Activated CD4-positive, alpha-beta T cell treated with anti-CD3 and anti-CD28 coated beads, Interleukin-2, amount 10 ng/mL, durations not matched to agents 7 days and 5 days (primary cell): ENCODE results near the gene ACIN1. TPM values are rescaled to one million over a fixed set of nuclear protein-coding genes. Genes with fewer than 3 reads are reported as not detected.

Source experiments
- CTCF ChIA-PET: fragments of 350-600 bp; sonication (Branson Sonifier 250); formaldehyde crosslinking; loops from one replicate; lab custom pipeline; 2021; ENCODE audit warnings: antibody characterized with exemption; lab: Charles Lee
- POLR2A ChIA-PET: fragments of 350-600 bp; sonication (Branson Sonifier 250); formaldehyde crosslinking; loops from one replicate; lab custom pipeline; 2021; ENCODE audit warnings: antibody characterized with exemption; lab: Charles Lee
- DNase-seq: peaks from one replicate; pipeline ENCODE4 v3.0.0-alpha.2; 2020
- H3K27ac Mint-ChIP-seq: one replicate; pipeline ENCODE4 v1.8.0; 2021; ENCODE audit warnings: mild to moderate bottlenecking, moderate library complexity, mixed read lengths
- H3K27me3 Mint-ChIP-seq: one replicate; pipeline ENCODE4 v1.8.0; 2021; ENCODE audit warnings: mixed read lengths
- H3K36me3 Mint-ChIP-seq: one replicate; pipeline ENCODE4 v1.8.0; 2021; ENCODE audit warnings: low read depth, mixed read lengths
- H3K4me1 Mint-ChIP-seq: one replicate; pipeline ENCODE4 v1.8.0; 2021; ENCODE audit warnings: mixed read lengths
- H3K4me3 Mint-ChIP-seq: one replicate; pipeline ENCODE4 v1.8.0; 2021; ENCODE audit warnings: mild to moderate bottlenecking, moderate library complexity, mixed read lengths
- H3K9me3 Mint-ChIP-seq: one replicate; pipeline ENCODE4 v1.8.0; 2021; ENCODE audit warnings: mixed read lengths
- total RNA-seq, 2 experiments: library from RNA; stranded (reverse); gene quantifications; one replicate each; pipeline ENCODE4 v1.2.3, GENCODE V29; 2021

Gene ACIN1
- total RNA-seq, 2 experiments from 2014 or later, result 202 to 221 TPM

GRCh38 chr14:23040100-23040499 is 54.8 kb downstream of the ACIN1 start:
- no peaks in the 10 kb centered on the region for H3K9me3 Mint-ChIP-seq
- no peak overlapping the region for H3K4me3 Mint-ChIP-seq
- H3K27me3 Mint-ChIP-seq, result no peaks in the 10 kb centered on the region
- POLR2A ChIA-PET, result no interaction called here
- DNase-seq, result no peak
- CTCF ChIA-PET, result interaction anchor here (0.6 to 3.0 kb wide), 5 partner anchors 15 to 137 kb away, joined by 3 to 10 read pairs (median 4); partner anchors contain the start of gene CDH24
- H3K27ac Mint-ChIP-seq, result no peak overlapping the region
- peaks cover 11% of the 10 kb centered on the region for H3K4me1 Mint-ChIP-seq
- H3K36me3 Mint-ChIP-seq, result no peaks in the 10 kb centered on the region

- Mint-ChIP-seq H3K9me3 (no peaks in the 10 kb centered on the region), H3K4me3 (peak overlapping the region; percentile 93), H3K36me3 (peaks cover 26% of the 10 kb centered on the region), H3K27ac (peak overlapping the region; percentile 98), H3K4me1 (peaks cover 34% of the 10 kb centered on the region), H3K27me3 (no peaks in the 10 kb centered on the region)
- CTCF ChIA-PET, result interaction anchor here (0.6 to 2.5 kb wide), 5 partner anchors 15 to 229 kb away, joined by 3 to 20 read pairs (median 3); partner anchors contain the start of gene CDH24
- POLR2A ChIA-PET, result no interaction called here
- DNase-seq, result no peak
Measured at GRCh38 chr14:23035303-23036144, 59.4 kb downstream of the ACIN1 start.

GRCh38 chr14:23034498-23035302 is 60.2 kb downstream of the ACIN1 start, which contains the start of gene PSMB5:
PSMB5 (minus strand) TSS chr14:23034900; CDS start chr14:23034881, 19 bp downstream.
- H3K9me3 Mint-ChIP-seq, result no peaks in the 10 kb centered on the region
- peaks cover 26% of the 10 kb centered on the region for H3K36me3 Mint-ChIP-seq
- DNase-seq, result peak; percentile 95
- CTCF ChIA-PET, result interaction anchor here (0.6 to 2.5 kb wide), 9 partner anchors 12 to 1211 kb away, joined by 3 to 20 read pairs (median 5); partner anchors contain the start of gene CDH24
- H3K4me3 Mint-ChIP-seq, result peak within 1 kb of the TSS; percentile 93
- peak within 1 kb of the TSS; percentile 98 for H3K27ac Mint-ChIP-seq
- peaks cover 34% of the 10 kb centered on the region for H3K4me1 Mint-ChIP-seq
- POLR2A ChIA-PET, result no interaction called here
- H3K27me3 Mint-ChIP-seq, result no peaks in the 10 kb centered on the region

DNA sequence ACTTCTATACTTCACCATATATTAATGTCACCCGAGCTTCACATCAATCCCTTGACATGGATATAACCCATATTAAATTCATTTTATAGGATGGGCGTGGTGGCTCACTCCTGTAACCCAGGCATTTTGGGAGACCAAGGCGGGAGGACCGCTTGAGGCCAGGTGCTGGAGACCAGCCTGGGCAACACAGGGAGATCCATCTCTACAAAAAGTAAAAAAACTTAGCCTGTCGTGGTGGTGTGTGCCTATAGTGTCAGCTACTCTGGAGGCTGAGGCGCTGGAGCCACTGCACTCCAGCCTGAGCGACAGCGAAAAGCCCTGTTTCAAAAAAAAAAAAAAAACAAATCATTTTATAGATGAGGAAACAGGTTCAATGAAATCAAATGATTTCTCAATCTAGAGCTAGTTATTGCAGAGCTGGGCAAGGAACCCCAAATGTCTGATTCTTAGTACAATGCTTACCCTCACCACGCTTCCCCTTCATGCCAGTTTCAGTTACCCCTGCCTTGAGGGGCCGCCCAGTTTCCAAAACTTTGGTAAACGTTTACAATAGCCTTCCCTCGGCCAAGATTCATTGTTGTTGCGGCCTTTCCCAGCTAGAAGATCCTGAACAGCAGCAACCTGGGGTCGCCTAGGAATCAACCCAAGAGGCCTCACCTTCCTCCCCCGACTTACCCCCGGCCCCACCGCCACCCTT is 61.0 kb downstream of the ACIN1 start:
- ChIA-PET CTCF (interaction anchor here (0.6 to 2.5 kb wide), 13 partner anchors 11 to 1211 kb away, joined by 3 to 20 read pairs (median 4); partner anchors contain the start of gene CDH24), POLR2A (no interaction called here)
- peak overlapping the region; percentile 98 for H3K27ac Mint-ChIP-seq
- no peaks in the 10 kb centered on the region for H3K9me3 Mint-ChIP-seq
- H3K4me3 Mint-ChIP-seq, result peak overlapping the region; percentile 93
- H3K4me1 Mint-ChIP-seq, result peaks cover 40% of the 10 kb centered on the region
- H3K36me3 Mint-ChIP-seq, result peaks cover 31% of the 10 kb centered on the region
- no peaks in the 10 kb centered on the region for H3K27me3 Mint-ChIP-seq
- DNase-seq, result no peak

- ChIA-PET POLR2A (no interaction called here), CTCF (interaction anchor here (0.6 to 2.5 kb wide), 8 partner anchors 11 to 118 kb away, joined by 3 to 20 read pairs (median 4); partner anchors contain the start of gene CDH24)
- Mint-ChIP-seq H3K36me3 (peaks cover 35% of the 10 kb centered on the region), H3K27me3 (no peaks in the 10 kb centered on the region), H3K4me1 (peaks cover 45% of the 10 kb centered on the region), H3K27ac (peak overlapping the region; percentile 98), H3K9me3 (no peaks in the 10 kb centered on the region), H3K4me3 (peak overlapping the region; percentile 93)
- DNase-seq, result no peak
Measured at GRCh38 chr14:23033251-23033727, 61.6 kb downstream of the ACIN1 start.

DNA sequence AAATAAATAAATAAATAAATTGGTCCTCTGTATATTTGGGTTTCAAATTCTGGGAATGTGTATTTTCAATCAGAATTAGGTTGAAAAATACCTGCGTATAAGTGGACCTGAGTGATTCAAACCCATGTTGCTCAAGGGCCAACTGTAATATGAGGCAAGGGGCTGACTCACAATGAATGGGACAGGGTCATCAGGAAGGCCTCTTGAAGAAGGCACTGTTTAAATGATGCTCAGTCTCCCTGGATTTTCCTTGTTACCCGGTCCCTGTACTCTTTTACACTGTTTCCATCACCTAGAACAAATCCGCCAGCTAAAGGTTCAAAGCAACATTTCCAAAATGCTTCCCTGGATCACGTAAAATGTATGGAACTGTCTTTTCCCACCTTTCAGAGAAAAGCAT is 64.0 kb downstream of the ACIN1 start:
- Mint-ChIP-seq H3K27me3 (no peaks in the 10 kb centered on the region), H3K27ac (peak overlapping the region; percentile 66), H3K36me3 (peaks cover 44% of the 10 kb centered on the region), H3K4me3 (no peak overlapping the region), H3K9me3 (no peaks in the 10 kb centered on the region), H3K4me1 (peaks cover 50% of the 10 kb centered on the region)
- ChIA-PET CTCF (interaction anchor here (0.8 to 4.8 kb wide), 6 partner anchors 11 to 461 kb away, joined by 3 to 18 read pairs (median 4); partner anchors contain the start of gene ACIN1), POLR2A (no interaction called here)
- DNase-seq, result no peak

- Mint-ChIP-seq H3K4me3 (no peak overlapping the region), H3K36me3 (peaks cover 56% of the 10 kb centered on the region), H3K9me3 (no peaks in the 10 kb centered on the region), H3K4me1 (peaks cover 54% of the 10 kb centered on the region), H3K27me3 (no peaks in the 10 kb centered on the region), H3K27ac (peak overlapping the region; percentile 73)
- DNase-seq, result no peak
- ChIA-PET POLR2A (no interaction called here), CTCF (interaction anchor here (0.8 to 4.8 kb wide), 6 partner anchors 12 to 42 kb away, joined by 3 to 18 read pairs (median 6); no protein-coding TSS in a partner anchor)
Measured at GRCh38 chr14:23028799-23029198, 66.1 kb downstream of the ACIN1 start.

- ChIA-PET CTCF (interaction anchor here (0.6 to 2.2 kb wide), 6 partner anchors 10 to 52 kb away, joined by 3 to 7 read pairs (median 4); partner anchors contain the start of gene CDH24), POLR2A (no interaction called here)
- Mint-ChIP-seq H3K36me3 (peaks cover 36% of the 10 kb centered on the region), H3K4me3 (no peak overlapping the region), H3K27me3 (no peaks in the 10 kb centered on the region), H3K27ac (peak overlapping the region; percentile 48), H3K4me1 (peaks cover 68% of the 10 kb centered on the region), H3K9me3 (no peaks in the 10 kb centered on the region)
- no peak for DNase-seq
Measured at GRCh38 chr14:23025151-23025814, 69.7 kb downstream of the ACIN1 start.

DNA sequence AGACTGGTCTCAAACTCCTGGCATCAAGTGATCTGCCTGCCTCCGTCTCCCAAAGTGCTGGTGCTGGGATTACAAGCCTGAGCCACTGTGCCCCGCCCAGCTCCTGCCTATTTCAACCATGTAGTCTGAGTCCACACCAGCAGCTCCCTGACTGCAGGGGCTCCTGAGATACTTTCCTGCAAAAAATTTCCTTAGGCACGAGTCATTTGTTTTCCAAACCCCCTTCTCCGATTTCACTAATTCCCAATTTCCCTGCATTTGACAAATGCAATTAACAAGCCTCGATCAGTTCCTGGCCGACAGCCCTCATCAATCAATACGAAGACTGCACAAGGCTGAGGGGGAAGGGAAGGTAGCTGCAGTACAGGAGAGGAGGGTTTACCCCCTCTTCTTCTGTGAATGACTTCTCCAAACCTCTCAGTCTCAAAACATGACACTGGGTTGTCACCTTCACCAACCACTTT is 70.3 kb downstream of the ACIN1 start:
- no peaks in the 10 kb centered on the region for H3K9me3 Mint-ChIP-seq
- H3K36me3 Mint-ChIP-seq, result peaks cover 36% of the 10 kb centered on the region
- no peak overlapping the region for H3K4me3 Mint-ChIP-seq
- no peaks in the 10 kb centered on the region for H3K27me3 Mint-ChIP-seq
- ChIA-PET POLR2A (no interaction called here), CTCF (interaction anchor here (1.2 to 2.2 kb wide), 8 partner anchors 11 to 51 kb away, joined by 3 to 7 read pairs (median 6); partner anchors contain the start of gene CDH24)
- H3K27ac Mint-ChIP-seq, result no peak overlapping the region
- DNase-seq, result no peak
- peaks cover 71% of the 10 kb centered on the region for H3K4me1 Mint-ChIP-seq

DNA sequence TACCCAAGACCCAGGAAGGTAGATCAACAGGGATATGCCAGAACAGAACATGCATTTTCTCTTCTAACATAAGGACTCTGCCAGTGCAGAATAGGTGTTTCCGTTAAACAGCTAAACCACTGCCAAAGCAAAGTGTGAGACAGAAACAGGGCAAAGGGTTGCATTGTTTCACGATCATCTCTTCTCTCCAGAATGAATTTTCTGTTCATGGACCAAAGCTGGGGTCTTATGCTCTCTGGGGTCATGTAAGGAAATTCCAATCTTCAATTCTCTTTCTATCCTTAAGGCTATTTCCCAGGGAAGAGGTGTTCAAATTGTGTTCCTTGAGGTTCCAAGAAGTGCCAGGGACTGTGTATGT is 71.2 kb downstream of the ACIN1 start:
- Mint-ChIP-seq H3K36me3 (peaks cover 29% of the 10 kb centered on the region), H3K4me3 (no peak overlapping the region), H3K4me1 (peaks cover 63% of the 10 kb centered on the region), H3K27ac (peak overlapping the region; percentile 21), H3K27me3 (no peaks in the 10 kb centered on the region), H3K9me3 (no peaks in the 10 kb centered on the region)
- CTCF ChIA-PET, result interaction anchor here (0.6 to 2.2 kb wide), 10 partner anchors 8 to 50 kb away, joined by 3 to 7 read pairs (median 4); partner anchors contain the start of gene CDH24
- POLR2A ChIA-PET, result no interaction called here
- DNase-seq, result no peak
